Smooth muscle cell (in vitro differentiated cells): ENCODE results near the gene CYP2E1. TPM values are rescaled to one million over a fixed set of nuclear protein-coding genes. Genes with fewer than 3 reads are reported as not detected.
A peak's percentile ranks its signal among the peaks of the same experiment; 100 is the strongest.

ENCODE experiments used
- DNase-seq: peaks from one replicate; lab custom pipeline; 2025; ENCODE audit not compliant: unreplicated experiment; lab: John Stamatoyannopoulos, UW
- H2AFZ ChIP-seq: fragments of 200-600 bp; sonication (generic); 2 replicates; pipeline ENCODE4 v1.6.0; 2016; ENCODE audit warnings: antibody characterized with exemption, low read depth, mild to moderate bottlenecking
- H3F3A ChIP-seq: fragments of 200-600 bp; sonication (generic); 2 replicates; pipeline ENCODE4 v1.6.0; 2017; ENCODE audit warnings: antibody characterized with exemption, low read depth
- H3K27ac ChIP-seq: fragments of 200-600 bp; sonication (generic); 2 replicates; pipeline ENCODE4 v1.5.1; 2016; ENCODE audit warnings: low read depth, mild to moderate bottlenecking
- H3K27me3 ChIP-seq: fragments of 200-600 bp; sonication (generic); 2 replicates; pipeline ENCODE4 v1.6.1; 2016; ENCODE audit warnings: low read depth, mild to moderate bottlenecking
- H3K36me3 ChIP-seq: fragments of 200-600 bp; sonication (generic); 2 replicates; pipeline ENCODE4 v1.5.1; 2016; ENCODE audit warnings: low read depth
- H3K4me1 ChIP-seq: fragments of 200-600 bp; sonication (generic); 2 replicates; pipeline ENCODE4 v1.5.1; 2016; ENCODE audit warnings: low read depth
- H3K4me2 ChIP-seq: fragments of 200-600 bp; sonication (generic); 2 replicates; pipeline ENCODE4 v1.6.0; 2016; ENCODE audit warnings: mild to moderate bottlenecking
- H3K4me3 ChIP-seq: fragments of 200-600 bp; sonication (generic); 2 replicates; pipeline ENCODE4 v1.5.1; 2016; ENCODE audit warnings: mild to moderate bottlenecking
- H3K79me2 ChIP-seq: fragments of 200-600 bp; sonication (generic); 2 replicates; pipeline ENCODE4 v1.6.0; 2016; ENCODE audit warnings: low read depth, mild to moderate bottlenecking
- H3K9ac ChIP-seq: fragments of 200-600 bp; sonication (generic); 2 replicates; pipeline ENCODE4 v1.6.0; 2016; ENCODE audit warnings: low read depth
- H3K9me3 ChIP-seq: fragments of 200-600 bp; sonication (generic); replicated peaks from 2 replicates; pipeline ENCODE4 v1.5.1; 2016; ENCODE audit warnings: low read depth
- H4K20me1 ChIP-seq: fragments of 200-600 bp; sonication (generic); 2 replicates; pipeline ENCODE4 v1.6.0; 2016; ENCODE audit warnings: low read depth
- CTCF ChIP-seq: fragments of 200-600 bp; sonication (generic); IDR thresholded peaks from 2 replicates; pipeline ENCODE4 v1.5.1; 2017; ENCODE audit warnings: borderline replicate concordance, mild to moderate bottlenecking, antibody characterized with exemption; ENCODE audit not compliant: insufficient read depth, poor library complexity, severe bottlenecking
- WGBS: methylation state at CpG from one replicate; pipeline ENCODE4 v1.1.7; 2016; ENCODE audit warnings: low lambda C conversion rate; 5-methylcytosine and 5-hydroxymethylcytosine counted together
- polyA plus RNA-seq: library from polyadenylated mRNA; unstranded; fragments of >200 nt; fragmentation: Nextera tagmentation; extraction: Ambion mirVana; gene quantifications from 2 replicates; pipeline ENCODE4 v1.2.1, GENCODE V29; 2016
- total RNA-seq: library from RNA; depleted of rRNA; stranded (reverse); fragments of >200 nt; gene quantifications from 2 replicates; pipeline ENCODE4 v1.2.3, GENCODE V29; 2014

The CYP2E1 gene
- total and polyA plus RNA-seq, 2 experiments from 2014 or later, result 1.3 to 10.8 TPM

GRCh38 chr10:133520193-133520738, 6.9 kb upstream of the CYP2E1 start:
- H3K9me3 ChIP-seq, result peaks cover 15% of the 10 kb centered on the region
- no peak overlapping the region for H3K27ac ChIP-seq
- H2AFZ ChIP-seq, result no peak overlapping the region
- H3K36me3 ChIP-seq, result no peaks in the 10 kb centered on the region
- H3K9ac ChIP-seq, result no peak overlapping the region
- H3K4me3 ChIP-seq, result no peak overlapping the region
- H3K27me3 ChIP-seq, result no peaks in the 10 kb centered on the region
- 52% methylated on average over 32 of the region's 33 CpGs for WGBS
- TF ChIP-seq CTCF, result peak; percentile 19
- no peaks in the 10 kb centered on the region for H3K4me1 ChIP-seq
- no peak overlapping the region for H3K4me2 ChIP-seq
- H3K79me2 ChIP-seq, result no peaks in the 10 kb centered on the region
- no peak for DNase-seq
- no peaks in the 10 kb centered on the region for H3F3A ChIP-seq
- H4K20me1 ChIP-seq, result no peaks in the 10 kb centered on the region

- TF ChIP-seq CTCF, result no peak
- Histone ChIP-seq H2AFZ (no peak overlapping the region), H3K9me3 (peaks cover 5% of the 10 kb centered on the region), H3F3A (no peaks in the 10 kb centered on the region), H3K79me2 (no peaks in the 10 kb centered on the region), H3K36me3 (no peaks in the 10 kb centered on the region), H3K9ac (no peak overlapping the region), H3K27me3 (no peaks in the 10 kb centered on the region), H3K27ac (no peak overlapping the region), H4K20me1 (no peaks in the 10 kb centered on the region), H3K4me3 (no peak overlapping the region), H3K4me1 (no peaks in the 10 kb centered on the region), H3K4me2 (no peak overlapping the region)
- DNase-seq, result no peak
- WGBS, result 84% methylated on average over 9 of the region's 9 CpGs
These were observed 3.4 kb upstream of the CYP2E1 start for GRCh38 chr10:133523631-133524203.

- Histone ChIP-seq H3K79me2 (no peaks in the 10 kb centered on the region), H3K36me3 (no peaks in the 10 kb centered on the region), H3K4me2 (no peak overlapping the region), H3F3A (no peaks in the 10 kb centered on the region), H3K9me3 (peaks cover 5% of the 10 kb centered on the region), H2AFZ (no peak overlapping the region), H3K4me3 (no peak overlapping the region), H3K27me3 (no peaks in the 10 kb centered on the region), H3K9ac (no peak overlapping the region), H4K20me1 (no peaks in the 10 kb centered on the region), H3K4me1 (no peaks in the 10 kb centered on the region), H3K27ac (no peak overlapping the region)
- WGBS, result 84% methylated on average over 7 of the region's 7 CpGs
- DNase-seq, result no peak
- TF ChIP-seq CTCF, result no peak
These were observed 1.7 kb upstream of the CYP2E1 start for GRCh38 chr10:133525444-133525843.

GRCh38 chr10:133527771-133528271, 658 bp downstream of the CYP2E1 start:
- Histone ChIP-seq H3K9ac (no peak overlapping the region), H3K9me3 (peaks cover 5% of the 10 kb centered on the region), H3K27me3 (no peaks in the 10 kb centered on the region), H3F3A (no peaks in the 10 kb centered on the region), H3K79me2 (no peaks in the 10 kb centered on the region), H3K36me3 (no peaks in the 10 kb centered on the region), H2AFZ (no peak overlapping the region), H3K4me2 (no peak overlapping the region), H3K4me3 (no peak overlapping the region), H4K20me1 (no peaks in the 10 kb centered on the region), H3K4me1 (no peaks in the 10 kb centered on the region), H3K27ac (no peak overlapping the region)
- no peak for DNase-seq
- 91% methylated on average over 50 of the region's 51 CpGs for WGBS
- TF ChIP-seq CTCF, result no peak
